Sigmoid colon (tissue), 7 donors: ENCODE measurements around the gene SRRM2. TPM values are rescaled to one million over a fixed set of nuclear protein-coding genes. Genes with fewer than 3 reads are reported as not detected.

Experiments
- DNase-seq: peaks from one replicate; pipeline ENCODE4 v3.0.0-alpha.2; 2019
- H3K27ac ChIP-seq, 4 donors: fragments of 200-600 bp; sonication (generic); one replicate each; pipeline ENCODE4 v1.5.1; 2016 to 2019; ENCODE audit warnings: mild to moderate bottlenecking in 1 of 4
- H3K27me3 ChIP-seq, 3 donors: fragments of 200-600 bp; sonication (generic); one replicate each; pipeline ENCODE4 v1.5.1; 2019; ENCODE audit warnings: mild to moderate bottlenecking in 1 of 3
- H3K36me3 ChIP-seq, 4 donors: fragments of 200-600 bp; sonication (generic); one replicate each; pipeline ENCODE4 v1.5.1; 2016 to 2019
- H3K4me1 ChIP-seq, 4 donors: fragments of 200-600 bp; sonication (generic); one replicate each; pipeline ENCODE4 v1.5.1; 2017 to 2019
- H3K4me3 ChIP-seq, 4 donors: fragments of 200-600 bp; sonication (generic); one replicate each; pipeline ENCODE4 v1.5.1; 2017 to 2019; ENCODE audit warnings: mild to moderate bottlenecking in 2 of 4, moderate library complexity in 1 of 4
- H3K9me3 ChIP-seq, 4 donors: fragments of 200-600 bp in 3 of 4; sonication (generic) in 3 of 4; one replicate each; pipeline versions ENCODE4 v1.5.1 to v1.6.1; 2013 to 2019
- CTCF ChIP-seq, 4 experiments: fragments of 450-650 bp in 3 of 4; fragments of 200-600 bp in 1 of 4; IDR thresholded peaks; one replicate each; pipeline ENCODE4 v1.5.1; 2016 to 2019; ENCODE audit warnings: antibody characterized with exemption in 4 of 4, mild to moderate bottlenecking in 3 of 4, moderate library complexity in 2 of 4
- EP300 ChIP-seq, 4 donors: sonication (generic); formaldehyde crosslinking; IDR thresholded peaks; one replicate each; pipeline ENCODE4 v1.6.1; 2017; ENCODE audit warnings: antibody characterized with exemption in 4 of 4
- POLR2A ChIP-seq, 2 donors: fragments of 450-650 bp; IDR thresholded peaks; one replicate each; pipeline ENCODE4 v1.6.1; 2016; ENCODE audit warnings: antibody characterized with exemption in 2 of 2, mild to moderate bottlenecking in 2 of 2, moderate library complexity in 2 of 2
- POLR2AphosphoS5 ChIP-seq, 4 donors: sonication (generic); formaldehyde crosslinking; IDR thresholded peaks; one replicate each; pipeline ENCODE4 v1.6.1; 2017; ENCODE audit warnings: antibody characterized with exemption in 4 of 4
- WGBS, 2 donors: extraction: QIAGEN DNeasy Blood & Tissue Kit; methylation state at CpG; one replicate each; pipeline ENCODE4 v1.1.7; 2013; 5-methylcytosine and 5-hydroxymethylcytosine counted together
- intact Hi-C: fragments of 100-400 bp; cut with DNase I; formaldehyde crosslinking; loops from one replicate; pipeline ENCODE4 v1.15.1; 2023
- polyA plus RNA-seq, 3 donors: library from polyadenylated mRNA; stranded (reverse); fragments of 200-250 nt; gene quantifications; one replicate each; pipeline ENCODE4 v1.2.3, GENCODE V29; 2013
- total RNA-seq, 4 donors: library from RNA; depleted of rRNA; stranded (reverse); fragments of >200 nt; gene quantifications; one replicate each; pipeline ENCODE4 v1.1.0, GENCODE V29; 2016
- donor health status: healthy with polysubstance abuse.
- donor health status: Bipolar disorder and iron deficiency.
- donor health status: healthy.

The SRRM2 gene
- total and polyA plus RNA-seq, 7 donors: 66.1 to 826 (median 198) TPM

- WGBS, 2 donors: 98% methylated on average over 42 of the region's 42 CpGs
- peaks cover 81 to 100% (median 98%) of the 10 kb centered on the region in 4 donors for H3K36me3 ChIP-seq
- H3K9me3 ChIP-seq: no peaks in the 10 kb centered on the region
- peaks cover 0 to 14% (median 8%) of the 10 kb centered on the region in 4 donors for H3K4me1 ChIP-seq
- intact Hi-C loops: no loop called here
- H3K27ac ChIP-seq: no peak overlapping the region
- H3K27me3 ChIP-seq: no peaks in the 10 kb centered on the region
- no peak overlapping the region for H3K4me3 ChIP-seq
- DNase-seq: no peak
- TF ChIP-seq POLR2AphosphoS5 (IDR thresholded peaks at IDR 0.05): no peak
- no peak for TF ChIP-seq POLR2A (IDR thresholded peaks at IDR 0.05)
- TF ChIP-seq EP300 (IDR thresholded peaks at IDR 0.05): no peak
- no peak for TF ChIP-seq CTCF (IDR thresholded peaks at IDR 0.05)
Measured at GRCh38 chr16:2761886-2762583, 9.6 kb downstream of the SRRM2 start.

GRCh38 chr16:2762711-2763110 lies 10.3 kb downstream of the SRRM2 start:
- TF ChIP-seq POLR2A (IDR thresholded peaks at IDR 0.05): no peak
- no peak for TF ChIP-seq POLR2AphosphoS5 (IDR thresholded peaks at IDR 0.05)
- TF ChIP-seq CTCF (IDR thresholded peaks at IDR 0.05): no peak
- no peak for TF ChIP-seq EP300 (IDR thresholded peaks at IDR 0.05)
- no peak for DNase-seq
- H3K27me3 ChIP-seq: no peaks in the 10 kb centered on the region
- intact Hi-C loops: no loop called here
- 98 to 99% methylated on average over 13 of the region's 13 CpGs for WGBS, 2 donors
- peaks cover 81 to 100% (median 99%) of the 10 kb centered on the region in 4 donors for H3K36me3 ChIP-seq
- H3K27ac ChIP-seq: no peak overlapping the region
- H3K4me1 ChIP-seq: peaks cover 0 to 7% (median 1%) of the 10 kb centered on the region in 4 donors
- H3K4me3 ChIP-seq: no peak overlapping the region
- no peaks in the 10 kb centered on the region for H3K9me3 ChIP-seq

GRCh38 chr16:2763173-2763572 lies 10.7 kb downstream of the SRRM2 start:
- no peaks in the 10 kb centered on the region for H3K9me3 ChIP-seq
- no peak overlapping the region for H3K4me3 ChIP-seq
- intact Hi-C loops: no loop called here
- TF ChIP-seq POLR2A (IDR thresholded peaks at IDR 0.05) (no peak), POLR2AphosphoS5 (IDR thresholded peaks at IDR 0.05) (no peak), CTCF (IDR thresholded peaks at IDR 0.05) (no peak), EP300 (IDR thresholded peaks at IDR 0.05) (no peak)
- H3K27ac ChIP-seq: no peak overlapping the region
- 98% methylated on average over 6 of the region's 6 CpGs for WGBS, 2 donors
- DNase-seq: no peak
- H3K4me1 ChIP-seq: peaks cover 0 to 3% (median 0%) of the 10 kb centered on the region in 4 donors
- no peaks in the 10 kb centered on the region for H3K27me3 ChIP-seq
- H3K36me3 ChIP-seq: peaks cover 82 to 100% (median 99%) of the 10 kb centered on the region in 4 donors

GRCh38 chr16:2764718-2765117 lies 12.3 kb downstream of the SRRM2 start:
- TF ChIP-seq POLR2AphosphoS5 (IDR thresholded peaks at IDR 0.05): no peak
- no peak for TF ChIP-seq CTCF (IDR thresholded peaks at IDR 0.05)
- no peak for TF ChIP-seq EP300 (IDR thresholded peaks at IDR 0.05)
- TF ChIP-seq POLR2A (IDR thresholded peaks at IDR 0.05): no peak
- Histone ChIP-seq H3K9me3 (no peaks in the 10 kb centered on the region), H3K27ac (no peak overlapping the region), H3K36me3 (peaks cover 82 to 100% (median 98%) of the 10 kb centered on the region in 4 donors), H3K4me3 (no peak overlapping the region), H3K4me1 (peaks cover 0 to 8% (median 0%) of the 10 kb centered on the region in 4 donors), H3K27me3 (no peaks in the 10 kb centered on the region)
- no peak for DNase-seq
- intact Hi-C loops: no loop called here
- WGBS, 2 donors: 98% methylated on average over 9 of the region's 9 CpGs
